ENCODE measurements around the gene MRPS27.

Gene MRPS27

DNA sequence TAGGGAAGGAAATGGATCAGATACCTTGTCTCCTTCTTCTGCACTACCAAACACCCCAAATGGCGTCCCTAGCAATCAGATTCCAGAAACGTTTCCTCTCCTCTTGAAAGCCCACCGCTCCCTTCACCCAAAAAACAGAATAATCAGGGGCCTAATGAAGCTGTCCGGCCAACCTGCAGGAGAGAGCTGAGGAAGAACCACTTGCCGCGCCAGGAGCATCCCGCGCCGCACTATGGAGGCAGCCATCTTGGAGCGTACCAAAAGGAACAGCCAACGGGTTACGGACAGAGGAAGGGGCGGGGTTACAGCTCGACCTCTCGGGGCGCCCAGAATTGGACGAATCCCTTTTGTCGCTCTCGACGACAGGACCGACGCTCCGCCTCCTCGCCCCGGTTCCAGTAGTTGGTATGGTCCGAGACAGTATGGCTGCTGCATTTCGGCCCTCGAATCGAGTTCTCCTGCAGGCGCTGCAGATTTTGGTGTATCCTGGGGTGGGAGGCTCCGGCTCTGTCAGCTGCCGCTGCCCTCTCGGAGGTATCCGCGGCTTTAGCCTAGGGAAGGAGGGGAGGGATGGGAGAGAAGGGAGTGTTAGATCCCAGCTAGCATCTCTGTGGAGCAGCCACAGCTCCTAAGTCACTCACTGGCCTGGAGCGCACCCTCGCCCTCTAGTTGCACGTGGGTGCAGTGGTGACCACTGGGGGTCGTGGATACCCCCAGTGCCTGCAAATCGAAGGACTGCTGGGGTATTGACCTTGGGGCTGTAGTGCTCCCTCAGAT is at the start of gene MRPS27, which contains the start of gene PTCD2:
Gene MRPS27, minus strand, starts transcription at position 265 of the 777 bp plus-strand sequence. Its CDS starts 19 bp downstream, at position 246.
Gene PTCD2, plus strand, starts transcription at position 398 of the 777 bp plus-strand sequence. Its CDS starts 10 bp downstream, at position 408.
- DNase-seq, result peak; percentile 99

GRCh38 chr5:72369711-72370110 is 49.7 kb upstream of the MRPS27 start:
- no peak for DNase-seq

- DNase-seq, result peak; percentile 51
Measured at GRCh38 chr5:72369301-72369700, 49.3 kb upstream of the MRPS27 start.

- no peak for DNase-seq
Measured at GRCh38 chr5:72368271-72368670, 48.2 kb upstream of the MRPS27 start.

GRCh38 chr5:72366324-72366976 is 46.4 kb upstream of the MRPS27 start:
- DNase-seq, result peak; percentile 79

DNA sequence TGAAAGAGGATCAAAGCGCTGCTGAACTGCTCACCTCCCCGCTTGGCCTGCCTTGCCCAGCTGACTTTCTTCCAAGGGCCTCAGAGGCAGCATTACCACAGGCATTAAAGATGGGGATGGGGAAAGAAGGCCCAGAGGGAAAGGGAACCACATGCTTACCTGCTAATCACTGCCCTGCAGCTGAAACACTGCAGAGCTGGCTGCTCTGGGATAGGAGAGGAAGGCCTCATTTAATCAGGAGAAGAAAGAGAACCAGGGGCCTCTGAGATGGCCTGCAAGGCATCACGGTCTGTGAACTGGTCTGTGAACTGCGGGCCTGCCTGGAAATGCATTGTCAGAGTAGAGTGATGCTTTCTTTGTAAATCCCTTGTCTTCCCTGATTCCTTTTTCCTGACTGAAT is 44.9 kb upstream of the MRPS27 start:
- no peak for DNase-seq

GRCh38 chr5:72364171-72364570 is 44.1 kb upstream of the MRPS27 start:
- no peak for DNase-seq

- peak; percentile 87 for DNase-seq
Measured at GRCh38 chr5:72363166-72363802, 43.2 kb upstream of the MRPS27 start.

DNA sequence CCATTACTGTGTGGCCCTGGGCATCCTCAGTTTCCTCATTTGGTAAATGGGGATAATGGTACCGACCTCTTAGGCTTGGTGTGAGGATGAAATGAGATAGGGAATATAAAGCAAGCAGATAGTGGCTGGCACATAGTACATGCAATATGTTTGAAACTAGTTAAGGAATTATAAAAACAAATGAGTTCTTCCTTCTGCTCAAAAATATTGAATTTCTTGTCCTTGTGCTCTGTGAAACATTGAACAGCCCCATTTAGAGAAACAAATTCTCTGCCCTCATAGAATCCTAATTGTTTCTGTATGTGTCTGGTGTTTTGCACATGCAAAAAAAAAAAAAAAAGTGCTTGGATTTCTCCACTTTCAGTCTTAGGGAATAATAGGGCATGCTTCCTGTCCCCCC is 39.8 kb upstream of the MRPS27 start:
- DNase-seq, result no peak

- DNase-seq, result no peak
Measured at GRCh38 chr5:72358925-72359324, 38.9 kb upstream of the MRPS27 start.

- DNase-seq, result no peak
Measured at GRCh38 chr5:72356361-72356760, 36.3 kb upstream of the MRPS27 start.

DNA sequence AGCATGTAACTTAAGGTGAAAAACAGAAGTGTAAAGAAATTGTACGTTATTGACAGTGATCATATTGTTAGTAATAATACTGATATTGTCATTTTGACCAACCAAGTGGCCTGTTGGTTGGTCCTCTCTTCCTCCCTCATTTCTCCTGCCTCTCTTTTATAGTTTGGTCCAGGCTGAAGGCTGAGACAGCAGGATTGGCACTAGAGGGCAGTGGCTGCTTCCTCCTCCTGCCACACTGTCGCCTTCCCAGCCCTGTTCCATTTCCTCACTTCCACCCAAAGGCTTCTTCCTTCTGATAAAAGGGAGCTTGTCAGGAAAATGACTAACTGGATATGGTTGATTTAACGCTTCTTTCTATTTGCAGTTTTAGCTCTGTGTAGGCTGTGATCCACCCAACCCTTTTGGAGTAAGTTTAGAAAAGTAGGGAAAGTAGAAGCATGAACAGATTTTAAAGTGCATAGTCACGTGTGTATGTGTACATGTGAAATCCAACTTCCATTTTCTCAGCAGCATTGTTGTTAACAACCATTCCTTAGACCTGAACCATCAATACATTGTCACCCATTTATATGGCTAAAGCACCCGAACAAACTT is 35.8 kb upstream of the MRPS27 start:
- peak; percentile 25 for DNase-seq

DNA sequence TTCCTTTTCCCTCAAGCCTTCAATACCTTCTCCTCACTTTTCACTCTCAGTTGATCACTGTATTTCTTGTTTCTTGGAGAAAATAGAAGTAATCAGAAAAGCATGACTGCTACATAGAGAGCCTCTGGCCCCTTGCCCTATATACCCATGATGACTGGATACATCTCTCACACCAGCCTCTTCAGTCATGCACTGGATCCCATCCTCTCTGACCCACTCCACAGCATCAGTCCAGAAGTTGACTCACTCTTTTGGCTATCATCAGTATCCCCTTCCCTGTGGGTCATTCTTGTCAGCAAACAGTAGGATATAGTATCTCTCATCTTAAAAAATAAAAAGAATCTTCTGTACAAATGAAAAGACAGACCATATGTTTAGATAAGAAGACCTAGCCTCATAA is 33.0 kb upstream of the MRPS27 start:
- DNase-seq, result peak; percentile 55

DNA sequence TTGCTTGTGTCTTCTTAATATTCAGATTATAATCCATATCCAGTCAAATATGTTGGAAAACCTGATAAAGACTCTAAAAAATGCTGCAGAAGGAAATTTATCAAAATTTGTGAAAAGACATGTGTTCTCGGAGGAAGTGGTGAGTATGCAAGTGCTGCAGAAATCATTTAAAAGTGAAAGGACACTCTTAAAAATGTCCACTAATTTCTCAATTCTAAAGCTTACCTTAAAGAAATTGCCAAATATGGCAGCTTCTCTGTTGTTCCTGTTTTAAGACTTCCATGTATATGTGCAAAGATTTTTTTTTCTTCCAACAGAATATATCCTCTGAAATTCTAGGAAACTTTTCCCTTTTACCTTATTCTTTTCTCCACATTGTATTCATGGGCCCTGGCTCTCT is 32.6 kb upstream of the MRPS27 start:
- no peak for DNase-seq

DNA sequence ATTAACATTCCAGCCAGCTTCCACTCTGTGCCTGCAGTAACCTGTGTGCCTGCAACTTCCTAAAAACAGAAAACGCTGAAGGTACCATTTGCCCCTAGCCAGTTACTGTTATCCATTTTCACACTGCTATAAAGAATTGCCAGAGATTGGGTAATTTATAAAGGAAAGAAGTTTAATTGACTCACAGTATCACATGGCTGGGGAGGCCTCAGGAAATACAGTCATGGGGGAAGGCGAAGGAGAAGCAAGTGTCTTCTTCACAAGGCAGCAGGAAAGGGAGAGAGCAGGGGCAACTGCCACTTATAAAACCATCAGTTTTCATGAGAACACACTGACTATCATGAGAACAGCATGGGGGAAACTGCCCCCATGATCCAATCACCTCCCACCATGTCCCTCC is 31.3 kb upstream of the MRPS27 start:
- no peak for DNase-seq

DNA sequence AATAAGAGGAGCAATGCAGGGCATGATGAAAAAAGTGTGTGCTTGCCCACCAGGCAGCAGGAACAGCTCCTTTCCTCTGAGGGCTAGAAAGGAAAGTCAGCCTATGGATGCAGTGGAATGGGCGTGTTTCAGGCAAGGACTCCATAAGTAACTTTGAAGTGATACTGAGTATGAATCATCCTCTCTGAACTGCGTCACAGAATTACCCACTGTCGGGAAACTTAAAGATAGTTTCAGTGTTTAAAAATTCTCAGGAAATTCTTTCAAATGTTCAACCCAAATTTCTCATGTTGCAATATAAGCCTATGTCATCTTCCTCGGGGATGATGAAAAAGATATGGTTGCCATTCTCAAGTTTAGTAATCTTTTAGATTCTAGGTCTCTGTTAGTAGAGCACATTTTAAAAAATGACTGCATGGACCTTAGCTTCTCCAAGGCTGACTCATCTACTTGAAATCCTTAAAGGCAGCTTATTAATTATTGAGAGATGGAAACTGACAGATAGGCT is 27.8 kb upstream of the MRPS27 start:
- peak; percentile 96 for DNase-seq

GRCh38 chr5:72346398-72346797 is 26.4 kb upstream of the MRPS27 start:
- no peak for DNase-seq

DNA sequence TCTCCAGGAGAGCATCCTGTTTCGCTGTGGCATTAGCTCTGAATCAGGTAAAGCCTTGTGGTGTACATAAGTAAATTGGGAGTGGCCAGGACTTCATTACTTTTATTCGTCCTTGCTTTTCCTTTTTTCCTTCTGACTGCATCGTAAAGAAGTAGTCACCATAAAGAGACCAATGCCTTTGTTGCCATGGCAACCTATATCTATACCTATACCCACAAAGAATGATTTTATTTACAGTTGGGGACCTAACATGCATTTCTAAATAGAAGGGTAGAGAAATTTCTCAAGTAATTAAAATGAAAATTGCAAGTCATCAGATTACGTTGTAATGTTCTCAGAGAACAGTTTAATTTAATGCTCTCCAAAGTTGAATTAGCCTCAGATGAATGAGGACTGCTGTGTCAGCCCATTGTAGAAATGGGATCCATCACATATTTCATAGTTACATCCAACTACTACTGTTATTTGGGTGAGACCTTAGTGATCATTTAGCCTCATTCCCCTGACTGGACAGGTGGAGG is 18.7 kb upstream of the MRPS27 start:
- DNase-seq, result no peak

- no peak for DNase-seq
Measured at GRCh38 chr5:72337159-72337558, 17.1 kb upstream of the MRPS27 start.

- no peak for DNase-seq
Measured at GRCh38 chr5:72330712-72331111, 10.7 kb upstream of the MRPS27 start.

DNA sequence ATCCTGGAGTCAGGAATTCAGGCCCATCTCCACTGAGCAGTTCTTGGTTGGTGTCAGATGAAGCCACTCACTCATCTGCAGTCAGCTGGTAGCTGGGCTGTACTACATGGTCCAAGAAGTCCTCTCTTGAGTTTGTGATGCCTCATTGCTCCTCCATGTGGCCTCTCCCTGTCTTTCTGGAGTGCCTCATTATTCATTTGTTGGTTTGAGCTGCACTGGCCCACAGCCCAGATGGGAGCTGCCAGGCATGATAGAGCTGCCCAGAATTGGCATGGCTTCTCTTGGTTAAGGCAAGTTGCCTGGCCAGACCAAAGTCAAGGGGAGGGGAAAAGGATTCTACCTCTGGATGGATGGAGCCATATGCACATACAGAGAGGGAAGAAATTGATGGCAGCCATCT is 8.1 kb upstream of the MRPS27 start:
- no peak for DNase-seq

- DNase-seq, result no peak
Measured at GRCh38 chr5:72326306-72326649, 6.2 kb upstream of the MRPS27 start.
